H1 (cell line): ENCODE data around the gene TRNAU1AP.

Experiments
- HDAC2 ChIP-seq, 2 experiments: fragments of 300-600 bp in 1 of 2; sonication (generic) in 1 of 2; IDR thresholded peaks; 2 replicates each; pipeline ENCODE4 v1.6.1; 2011 to 2012; ENCODE audit warnings: low read depth in 2 of 2, low read length in 2 of 2, mild to moderate bottlenecking in 2 of 2, moderate library complexity in 2 of 2, borderline replicate concordance in 1 of 2, inconsistent platforms in 1 of 2
- MAFK ChIP-seq: IDR thresholded peaks from 2 replicates; pipeline ENCODE4 v1.6.1; 2012; ENCODE audit warnings: low read depth, mild to moderate bottlenecking, improper control_type of control experiment, low read length
- POLR2A ChIP-seq, 2 experiments: IDR thresholded peaks; 1 replicate in 1 of 2; 2 replicates in 1 of 2; pipeline ENCODE4 v1.6.1; 2011; ENCODE audit warnings: low read depth in 2 of 2, low read length in 2 of 2, mild to moderate bottlenecking in 2 of 2; ENCODE audit errors: control extremely low read depth in 1 of 2
- TF ChIP-seq, protein P1 (sequence below), 3 experiments: IDR thresholded peaks; 1 replicate in 2 of 3; 2 replicates in 1 of 3; pipeline versions ENCODE4 v1.5.1 to v1.6.1; 2011; ENCODE audit warnings: low read length in 3 of 3, mild to moderate bottlenecking in 3 of 3, inconsistent platforms in 2 of 3, low read depth in 1 of 3, moderate library complexity in 1 of 3; ENCODE audit not compliant: insufficient read depth in 1 of 3; ENCODE audit errors: control extremely low read depth in 1 of 3
- TF ChIP-seq, protein P2 (sequence below): IDR thresholded peaks from 2 replicates; pipeline ENCODE4 v1.6.1; 2011; ENCODE audit warnings: low read depth, mild to moderate bottlenecking, low read length; ENCODE audit not compliant: insufficient read depth

DNA sequence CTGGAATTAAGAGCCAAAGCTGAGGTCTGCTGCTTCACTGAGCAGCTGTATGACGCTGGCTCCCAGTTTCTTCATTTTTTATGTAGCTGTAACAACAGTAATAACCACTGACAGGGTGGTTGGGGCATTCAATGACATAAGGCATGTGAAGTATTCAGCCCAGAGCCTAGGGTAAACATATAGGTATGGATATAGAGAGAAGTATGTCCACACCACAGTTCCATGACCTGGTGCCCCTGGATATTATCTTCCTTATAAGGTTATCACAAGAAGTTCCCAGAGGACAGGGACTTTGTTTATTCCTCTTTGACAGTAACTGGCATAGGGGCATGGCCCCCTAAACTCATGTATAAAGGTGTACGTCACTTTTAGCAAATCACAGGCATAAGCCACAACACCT is 53.9 kb downstream of the TRNAU1AP start:
- TF ChIP-seq POLR2A (IDR thresholded peaks at IDR 0.05; ENCODE audit: control extremely low read depth in 1 of 2, low read depth in 2 of 2, low read length in 2 of 2) (no peak), HDAC2 (IDR thresholded peaks at IDR 0.05; ENCODE audit: borderline replicate concordance in 1 of 2, low read depth in 2 of 2, low read length in 2 of 2) (no peak), MAFK (no peak)
- TF ChIP-seq, protein P1, sequence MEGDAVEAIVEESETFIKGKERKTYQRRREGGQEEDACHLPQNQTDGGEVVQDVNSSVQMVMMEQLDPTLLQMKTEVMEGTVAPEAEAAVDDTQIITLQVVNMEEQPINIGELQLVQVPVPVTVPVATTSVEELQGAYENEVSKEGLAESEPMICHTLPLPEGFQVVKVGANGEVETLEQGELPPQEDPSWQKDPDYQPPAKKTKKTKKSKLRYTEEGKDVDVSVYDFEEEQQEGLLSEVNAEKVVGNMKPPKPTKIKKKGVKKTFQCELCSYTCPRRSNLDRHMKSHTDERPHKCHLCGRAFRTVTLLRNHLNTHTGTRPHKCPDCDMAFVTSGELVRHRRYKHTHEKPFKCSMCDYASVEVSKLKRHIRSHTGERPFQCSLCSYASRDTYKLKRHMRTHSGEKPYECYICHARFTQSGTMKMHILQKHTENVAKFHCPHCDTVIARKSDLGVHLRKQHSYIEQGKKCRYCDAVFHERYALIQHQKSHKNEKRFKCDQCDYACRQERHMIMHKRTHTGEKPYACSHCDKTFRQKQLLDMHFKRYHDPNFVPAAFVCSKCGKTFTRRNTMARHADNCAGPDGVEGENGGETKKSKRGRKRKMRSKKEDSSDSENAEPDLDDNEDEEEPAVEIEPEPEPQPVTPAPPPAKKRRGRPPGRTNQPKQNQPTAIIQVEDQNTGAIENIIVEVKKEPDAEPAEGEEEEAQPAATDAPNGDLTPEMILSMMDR (IDR thresholded peaks at IDR 0.05; ENCODE audit: control extremely low read depth in 1 of 3, insufficient read depth in 1 of 3, low read depth in 1 of 3, low read length in 3 of 3), result no peak
- TF ChIP-seq, protein P2, sequence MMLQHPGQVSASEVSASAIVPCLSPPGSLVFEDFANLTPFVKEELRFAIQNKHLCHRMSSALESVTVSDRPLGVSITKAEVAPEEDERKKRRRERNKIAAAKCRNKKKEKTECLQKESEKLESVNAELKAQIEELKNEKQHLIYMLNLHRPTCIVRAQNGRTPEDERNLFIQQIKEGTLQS, result no peak
